Fibroblast of villous mesenchyme (primary cell): ENCODE results near the gene DIPK2B. TPM values are rescaled to one million over a fixed set of nuclear protein-coding genes. Genes with fewer than 3 reads are reported as not detected.

Source experiments
- DNase-seq: peaks from one replicate; pipeline ENCODE4 v3.0.0-alpha.2; 2010; ENCODE audit warnings: low read depth
- H3K4me3 ChIP-seq: 2 replicates; pipeline ENCODE4 v1.5.1; 2011; ENCODE audit warnings: low read depth, mild to moderate bottlenecking, low read length
- CTCF ChIP-seq: IDR thresholded peaks from 2 replicates; pipeline ENCODE4 v1.5.1; 2012; ENCODE audit warnings: low read depth, mild to moderate bottlenecking, low read length; ENCODE audit not compliant: insufficient read depth
- total RNA-seq: library from RNA; depleted of rRNA; stranded (reverse); fragments of >200 nt; gene quantifications from 2 replicates; pipeline ENCODE4 v1.2.3, GENCODE V29; 2012

Gene DIPK2B
- total RNA-seq, 1 donor, result not detected

GRCh38 chrX:45228126-45228525 lies 27.4 kb upstream of the DIPK2B start:
- no peak overlapping the region for H3K4me3 ChIP-seq
- DNase-seq, result no peak
- TF ChIP-seq CTCF, result no peak

GRCh38 chrX:45208121-45208856 lies 7.6 kb upstream of the DIPK2B start:
- H3K4me3 ChIP-seq, result no peak overlapping the region
- no peak for DNase-seq
- TF ChIP-seq CTCF, result peak; percentile 12

GRCh38 chrX:45202171-45202570 lies 1.5 kb upstream of the DIPK2B start:
- DNase-seq, result no peak
- no peak overlapping the region for H3K4me3 ChIP-seq
- no peak for TF ChIP-seq CTCF

- TF ChIP-seq CTCF, result no peak
- H3K4me3 ChIP-seq, result no peak overlapping the region
- no peak for DNase-seq
Measured at GRCh38 chrX:45198706-45199105, 2.0 kb downstream of the DIPK2B start.

GRCh38 chrX:45198301-45198700 lies 2.4 kb downstream of the DIPK2B start:
- H3K4me3 ChIP-seq, result no peak overlapping the region
- no peak for DNase-seq
- no peak for TF ChIP-seq CTCF

GRCh38 chrX:45196701-45197100 lies 4.0 kb downstream of the DIPK2B start:
- TF ChIP-seq CTCF, result no peak
- no peak for DNase-seq
- H3K4me3 ChIP-seq, result no peak overlapping the region
